GM12878 (cell line): ENCODE data around the gene PXT1.

Source experiments
- EGR1 ChIP-seq, 2 experiments: IDR thresholded peaks; 1 replicate in 1 of 2; 2 replicates in 1 of 2; pipeline ENCODE4 v1.6.1; 2011 to 2012; ENCODE audit warnings: low read depth in 2 of 2, low read length in 2 of 2, borderline replicate concordance in 1 of 2, mild to moderate bottlenecking in 1 of 2, moderate library complexity in 1 of 2
- JUND ChIP-seq: IDR thresholded peaks from 2 replicates; pipeline ENCODE4 v1.6.1; 2012; ENCODE audit warnings: low read depth, mild to moderate bottlenecking, low read length, improper control_type of control experiment, moderate library complexity
- MXI1 ChIP-seq: fragments of 150-350 bp; IDR thresholded peaks from 2 replicates; pipeline ENCODE4 v1.6.1; 2011; ENCODE audit warnings: low read depth, mild to moderate bottlenecking, inconsistent platforms, low read length, improper control_type of control experiment
- NBN ChIP-seq: fragments of 450-650 bp; IDR thresholded peaks from 2 replicates; pipeline ENCODE4 v1.6.1; 2016
- POLR2A ChIP-seq: IDR thresholded peaks from 2 replicates; pipeline ENCODE4 v1.6.1; 2011; ENCODE audit warnings: low read depth, mild to moderate bottlenecking, low read length
- RBBP5 ChIP-seq: fragments of 200-600 bp; sonication (generic); conservative IDR thresholded peaks from 2 replicates; pipeline ENCODE4 v1.6.1; 2016
- SMC3 ChIP-seq: IDR thresholded peaks from 2 replicates; pipeline ENCODE4 v1.6.1; 2011; ENCODE audit warnings: low read length, improper control_type of control experiment, borderline replicate concordance
- SPI1 ChIP-seq: IDR thresholded peaks from 2 replicates; pipeline ENCODE4 v1.6.1; 2011; ENCODE audit warnings: low read depth, mild to moderate bottlenecking, low read length, moderate library complexity, borderline replicate concordance; ENCODE audit not compliant: insufficient read depth
- TCF12 ChIP-seq: IDR thresholded peaks from 2 replicates; pipeline ENCODE4 v1.6.1; 2011; ENCODE audit warnings: low read depth, mild to moderate bottlenecking, low read length
- TF ChIP-seq, protein P1 (sequence below): fragments of 150-350 bp; IDR thresholded peaks from 2 replicates; pipeline ENCODE4 v1.6.1; 2016; ENCODE audit warnings: low read depth, low read length
- TF ChIP-seq, protein P2 (sequence below), 3 experiments: IDR thresholded peaks in 2 of 3; conservative IDR thresholded peaks in 1 of 3; 2 replicates each; pipeline ENCODE4 v1.5.1; 2011; ENCODE audit warnings: low read depth in 3 of 3, low read length in 3 of 3, mild to moderate bottlenecking in 3 of 3, control low read depth in 2 of 3, moderate library complexity in 2 of 3, inconsistent platforms in 1 of 3, mixed read lengths in 1 of 3; ENCODE audit not compliant: control insufficient read depth in 2 of 3, insufficient read depth in 1 of 3; ENCODE audit errors: extremely low read depth in 1 of 3
- TF ChIP-seq, protein P3 (sequence below): fragments of 450-650 bp; IDR thresholded peaks from 2 replicates; pipeline ENCODE4 v1.6.1; 2017; ENCODE audit warnings: antibody characterized with exemption, mild to moderate bottlenecking, moderate library complexity

DNA sequence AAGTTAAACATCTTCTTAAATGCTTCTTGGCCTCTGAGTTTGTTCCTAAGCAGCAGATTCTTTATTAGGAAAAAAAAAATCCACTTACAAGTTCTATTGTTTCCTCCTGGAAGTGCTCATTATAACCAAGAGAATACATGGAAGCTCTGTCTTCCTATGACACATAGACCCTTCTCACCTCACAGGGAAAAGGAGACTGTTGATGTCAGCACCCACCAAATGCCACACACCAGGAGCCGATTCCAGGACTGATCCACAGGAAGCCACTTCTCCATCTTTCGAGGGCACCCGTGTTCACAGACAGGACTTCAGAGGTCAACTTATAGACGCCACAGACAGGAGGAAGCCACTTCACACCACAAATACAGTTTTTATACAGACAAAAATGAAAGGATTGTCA, 92.6 kb downstream of the PXT1 start:
- TF ChIP-seq MXI1 (no peak), JUND (no peak), NBN (no peak), RBBP5 (no peak), POLR2A (no peak), EGR1 (IDR thresholded peaks at IDR 0.05; ENCODE audit: borderline replicate concordance in 1 of 2, low read depth in 2 of 2, low read length in 2 of 2) (no peak), SPI1 (no peak), SMC3 (no peak), TCF12 (no peak)
- TF ChIP-seq, protein P1, sequence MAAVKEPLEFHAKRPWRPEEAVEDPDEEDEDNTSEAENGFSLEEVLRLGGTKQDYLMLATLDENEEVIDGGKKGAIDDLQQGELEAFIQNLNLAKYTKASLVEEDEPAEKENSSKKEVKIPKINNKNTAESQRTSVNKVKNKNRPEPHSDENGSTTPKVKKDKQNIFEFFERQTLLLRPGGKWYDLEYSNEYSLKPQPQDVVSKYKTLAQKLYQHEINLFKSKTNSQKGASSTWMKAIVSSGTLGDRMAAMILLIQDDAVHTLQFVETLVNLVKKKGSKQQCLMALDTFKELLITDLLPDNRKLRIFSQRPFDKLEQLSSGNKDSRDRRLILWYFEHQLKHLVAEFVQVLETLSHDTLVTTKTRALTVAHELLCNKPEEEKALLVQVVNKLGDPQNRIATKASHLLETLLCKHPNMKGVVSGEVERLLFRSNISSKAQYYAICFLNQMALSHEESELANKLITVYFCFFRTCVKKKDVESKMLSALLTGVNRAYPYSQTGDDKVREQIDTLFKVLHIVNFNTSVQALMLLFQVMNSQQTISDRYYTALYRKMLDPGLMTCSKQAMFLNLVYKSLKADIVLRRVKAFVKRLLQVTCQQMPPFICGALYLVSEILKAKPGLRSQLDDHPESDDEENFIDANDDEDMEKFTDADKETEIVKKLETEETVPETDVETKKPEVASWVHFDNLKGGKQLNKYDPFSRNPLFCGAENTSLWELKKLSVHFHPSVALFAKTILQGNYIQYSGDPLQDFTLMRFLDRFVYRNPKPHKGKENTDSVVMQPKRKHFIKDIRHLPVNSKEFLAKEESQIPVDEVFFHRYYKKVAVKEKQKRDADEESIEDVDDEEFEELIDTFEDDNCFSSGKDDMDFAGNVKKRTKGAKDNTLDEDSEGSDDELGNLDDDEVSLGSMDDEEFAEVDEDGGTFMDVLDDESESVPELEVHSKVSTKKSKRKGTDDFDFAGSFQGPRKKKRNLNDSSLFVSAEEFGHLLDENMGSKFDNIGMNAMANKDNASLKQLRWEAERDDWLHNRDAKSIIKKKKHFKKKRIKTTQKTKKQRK, result no peak
- TF ChIP-seq, protein P2, sequence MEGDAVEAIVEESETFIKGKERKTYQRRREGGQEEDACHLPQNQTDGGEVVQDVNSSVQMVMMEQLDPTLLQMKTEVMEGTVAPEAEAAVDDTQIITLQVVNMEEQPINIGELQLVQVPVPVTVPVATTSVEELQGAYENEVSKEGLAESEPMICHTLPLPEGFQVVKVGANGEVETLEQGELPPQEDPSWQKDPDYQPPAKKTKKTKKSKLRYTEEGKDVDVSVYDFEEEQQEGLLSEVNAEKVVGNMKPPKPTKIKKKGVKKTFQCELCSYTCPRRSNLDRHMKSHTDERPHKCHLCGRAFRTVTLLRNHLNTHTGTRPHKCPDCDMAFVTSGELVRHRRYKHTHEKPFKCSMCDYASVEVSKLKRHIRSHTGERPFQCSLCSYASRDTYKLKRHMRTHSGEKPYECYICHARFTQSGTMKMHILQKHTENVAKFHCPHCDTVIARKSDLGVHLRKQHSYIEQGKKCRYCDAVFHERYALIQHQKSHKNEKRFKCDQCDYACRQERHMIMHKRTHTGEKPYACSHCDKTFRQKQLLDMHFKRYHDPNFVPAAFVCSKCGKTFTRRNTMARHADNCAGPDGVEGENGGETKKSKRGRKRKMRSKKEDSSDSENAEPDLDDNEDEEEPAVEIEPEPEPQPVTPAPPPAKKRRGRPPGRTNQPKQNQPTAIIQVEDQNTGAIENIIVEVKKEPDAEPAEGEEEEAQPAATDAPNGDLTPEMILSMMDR (IDR thresholded peaks at IDR 0.05 in 2 of 3, conservative IDR thresholded peaks at IDR 0.05 in 1 of 3; ENCODE audit: control insufficient read depth in 2 of 3, extremely low read depth in 1 of 3, insufficient read depth in 1 of 3, low read depth in 3 of 3, low read length in 3 of 3), result no peak
- TF ChIP-seq, protein P3, sequence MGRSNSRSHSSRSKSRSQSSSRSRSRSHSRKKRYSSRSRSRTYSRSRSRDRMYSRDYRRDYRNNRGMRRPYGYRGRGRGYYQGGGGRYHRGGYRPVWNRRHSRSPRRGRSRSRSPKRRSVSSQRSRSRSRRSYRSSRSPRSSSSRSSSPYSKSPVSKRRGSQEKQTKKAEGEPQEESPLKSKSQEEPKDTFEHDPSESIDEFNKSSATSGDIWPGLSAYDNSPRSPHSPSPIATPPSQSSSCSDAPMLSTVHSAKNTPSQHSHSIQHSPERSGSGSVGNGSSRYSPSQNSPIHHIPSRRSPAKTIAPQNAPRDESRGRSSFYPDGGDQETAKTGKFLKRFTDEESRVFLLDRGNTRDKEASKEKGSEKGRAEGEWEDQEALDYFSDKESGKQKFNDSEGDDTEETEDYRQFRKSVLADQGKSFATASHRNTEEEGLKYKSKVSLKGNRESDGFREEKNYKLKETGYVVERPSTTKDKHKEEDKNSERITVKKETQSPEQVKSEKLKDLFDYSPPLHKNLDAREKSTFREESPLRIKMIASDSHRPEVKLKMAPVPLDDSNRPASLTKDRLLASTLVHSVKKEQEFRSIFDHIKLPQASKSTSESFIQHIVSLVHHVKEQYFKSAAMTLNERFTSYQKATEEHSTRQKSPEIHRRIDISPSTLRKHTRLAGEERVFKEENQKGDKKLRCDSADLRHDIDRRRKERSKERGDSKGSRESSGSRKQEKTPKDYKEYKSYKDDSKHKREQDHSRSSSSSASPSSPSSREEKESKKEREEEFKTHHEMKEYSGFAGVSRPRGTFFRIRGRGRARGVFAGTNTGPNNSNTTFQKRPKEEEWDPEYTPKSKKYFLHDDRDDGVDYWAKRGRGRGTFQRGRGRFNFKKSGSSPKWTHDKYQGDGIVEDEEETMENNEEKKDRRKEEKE, result no peak
